Fibroblast of lung (primary cell): ENCODE results near the gene LRP8.

Source experiments
- EZH2 ChIP-seq: IDR thresholded peaks from 2 replicates; pipeline ENCODE4 v1.5.1; 2012; ENCODE audit warnings: low read length, control low read depth, mild to moderate bottlenecking; ENCODE audit errors: missing control alignments
- TF ChIP-seq, protein P1 (sequence below), 2 donors: IDR thresholded peaks in 1 of 2; conservative IDR thresholded peaks in 1 of 2; 1 replicate in 1 of 2; 2 replicates in 1 of 2; pipeline ENCODE4 v1.5.1; 2011 to 2012; ENCODE audit warnings: low read length in 2 of 2, control low read depth in 1 of 2, inconsistent platforms in 1 of 2, low read depth in 1 of 2, mild to moderate bottlenecking in 1 of 2

DNA sequence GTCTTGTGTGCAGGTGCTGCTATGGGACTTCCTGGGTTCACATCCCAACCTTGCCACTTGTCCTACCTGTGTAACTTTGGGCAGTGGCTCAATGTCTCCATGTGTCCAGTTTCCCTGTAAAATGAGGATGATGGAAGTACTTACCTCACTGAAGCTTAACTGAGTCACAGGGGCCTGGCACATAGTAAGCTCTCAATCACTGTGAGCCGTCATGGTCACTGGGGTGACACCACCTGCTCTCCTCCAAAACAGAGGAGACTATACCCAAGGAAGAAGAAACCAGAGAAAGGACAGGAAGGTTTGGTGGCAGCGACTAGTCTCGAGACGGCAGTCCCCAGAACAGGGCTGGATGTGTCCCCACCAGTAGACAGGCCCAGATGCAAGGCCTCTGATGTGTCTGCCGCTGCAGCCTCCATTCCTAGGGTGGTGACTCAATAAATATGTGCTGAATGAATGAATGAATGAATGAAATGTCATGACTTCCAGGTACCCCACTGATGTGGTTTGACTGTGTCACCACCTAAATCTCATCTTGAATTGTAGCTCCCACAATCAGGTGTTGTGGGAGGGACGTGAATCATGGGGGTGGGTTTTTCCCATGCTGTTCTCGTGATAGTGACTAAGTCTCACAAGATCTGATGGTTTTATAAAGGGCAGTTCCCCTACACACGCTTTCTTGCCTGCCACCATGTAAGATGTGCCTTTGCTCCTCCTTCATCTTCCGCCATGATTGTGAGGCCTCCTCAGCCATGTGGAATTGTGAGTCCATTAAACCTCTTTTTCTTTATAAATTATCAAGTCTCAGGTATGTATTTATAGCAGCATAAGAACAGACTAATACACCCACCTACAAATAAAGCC, 13.0 kb upstream of the LRP8 start:
- TF ChIP-seq, protein P1, sequence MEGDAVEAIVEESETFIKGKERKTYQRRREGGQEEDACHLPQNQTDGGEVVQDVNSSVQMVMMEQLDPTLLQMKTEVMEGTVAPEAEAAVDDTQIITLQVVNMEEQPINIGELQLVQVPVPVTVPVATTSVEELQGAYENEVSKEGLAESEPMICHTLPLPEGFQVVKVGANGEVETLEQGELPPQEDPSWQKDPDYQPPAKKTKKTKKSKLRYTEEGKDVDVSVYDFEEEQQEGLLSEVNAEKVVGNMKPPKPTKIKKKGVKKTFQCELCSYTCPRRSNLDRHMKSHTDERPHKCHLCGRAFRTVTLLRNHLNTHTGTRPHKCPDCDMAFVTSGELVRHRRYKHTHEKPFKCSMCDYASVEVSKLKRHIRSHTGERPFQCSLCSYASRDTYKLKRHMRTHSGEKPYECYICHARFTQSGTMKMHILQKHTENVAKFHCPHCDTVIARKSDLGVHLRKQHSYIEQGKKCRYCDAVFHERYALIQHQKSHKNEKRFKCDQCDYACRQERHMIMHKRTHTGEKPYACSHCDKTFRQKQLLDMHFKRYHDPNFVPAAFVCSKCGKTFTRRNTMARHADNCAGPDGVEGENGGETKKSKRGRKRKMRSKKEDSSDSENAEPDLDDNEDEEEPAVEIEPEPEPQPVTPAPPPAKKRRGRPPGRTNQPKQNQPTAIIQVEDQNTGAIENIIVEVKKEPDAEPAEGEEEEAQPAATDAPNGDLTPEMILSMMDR (conservative IDR thresholded peaks at IDR 0.05 in 1 of 2, IDR thresholded peaks at IDR 0.05 in 1 of 2; ENCODE audit: low read depth in 1 of 2, low read length in 2 of 2): no peak
- no peak for TF ChIP-seq EZH2
